NB4 (cell line): Measurements from ENCODE around the gene KRT10.

ENCODE experiments used
- CTCF ChIP-seq: IDR thresholded peaks from one replicate; pipeline ENCODE4 v1.5.1; 2012; ENCODE audit warnings: low read depth, low read length
- MAX ChIP-seq: IDR thresholded peaks from 2 replicates; pipeline ENCODE4 v1.6.1; 2011; ENCODE audit warnings: low read depth, low read length
- MYC ChIP-seq: IDR thresholded peaks from 2 replicates; pipeline ENCODE4 v1.6.1; 2011; ENCODE audit warnings: low read depth, low read length
- POLR2A ChIP-seq: IDR thresholded peaks from 2 replicates; pipeline ENCODE4 v1.6.1; 2011; ENCODE audit warnings: mild to moderate bottlenecking; ENCODE audit not compliant: insufficient read length; ENCODE audit errors: extremely low read depth

GRCh38 chr17:40839194-40839593 is 16.8 kb upstream of the KRT10 start:
- TF ChIP-seq CTCF = no peak
- TF ChIP-seq POLR2A = no peak
- no peak for TF ChIP-seq MAX
- no peak for TF ChIP-seq MYC
